OCI-LY1 (cell line): ENCODE data around the gene HSPA5.

Experiments used
- CTCF ChIP-seq: fragments of 200-600 bp; sonication (generic), shearing (Covaris generic); IDR thresholded peaks from 2 replicates; pipeline ENCODE4 v1.5.1; 2017; ENCODE audit warnings: mild to moderate bottlenecking, antibody characterized with exemption, low read length, moderate library complexity, mixed read lengths
- EZH2 ChIP-seq: fragments of 200-600 bp; sonication (generic), shearing (Covaris generic); IDR thresholded peaks from 2 replicates; pipeline ENCODE4 v1.8.0; 2017; ENCODE audit warnings: borderline replicate concordance, mixed run types, mild to moderate bottlenecking, antibody characterized with exemption, low read length, moderate library complexity, mixed read lengths

GRCh38 chr9:125260561-125260960 is 19.4 kb upstream of the HSPA5 start:
- TF ChIP-seq CTCF = no peak
- no peak for TF ChIP-seq EZH2
